Small intestine (tissue), 16 donors: Measurements from ENCODE around the gene TMEM81. TPM values are rescaled to one million over a fixed set of nuclear protein-coding genes. Genes with fewer than 3 reads are reported as not detected.

Source experiments
- DNase-seq, 2 donors: peaks; one replicate each; pipeline versions ENCODE4 v3.0.0 to v3.0.0-alpha.2; 2013
- FAIRE-seq: peaks from 2 replicates; lab custom pipeline; 2012; peaks lifted over from hg19 to GRCh38; lab: Jason Lieb, UNC
- H3K27ac ChIP-seq, 3 donors: one replicate each; pipeline ENCODE4 v1.5.1; 2013; ENCODE audit warnings: low read length in 2 of 3, mild to moderate bottlenecking in 2 of 3, control low read depth in 1 of 3, inconsistent platforms in 1 of 3, low read depth in 1 of 3, moderate library complexity in 1 of 3
- H3K27me3 ChIP-seq, 3 donors: one replicate each; pipeline ENCODE4 v1.6.1; 2013; ENCODE audit warnings: low read length in 3 of 3, inconsistent platforms in 1 of 3; ENCODE audit not compliant: control insufficient read depth in 3 of 3, insufficient read depth in 3 of 3
- H3K36me3 ChIP-seq, 3 donors: one replicate each; pipeline ENCODE4 v1.6.1; 2013; ENCODE audit warnings: low read length in 3 of 3, inconsistent platforms in 1 of 3, low read depth in 1 of 3, mild to moderate bottlenecking in 1 of 3, moderate library complexity in 1 of 3; ENCODE audit not compliant: control insufficient read depth in 3 of 3, insufficient read depth in 2 of 3
- H3K4me1 ChIP-seq, 3 donors: one replicate each; pipeline ENCODE4 v1.6.1; 2013; ENCODE audit warnings: low read length in 2 of 3, inconsistent platforms in 1 of 3, low read depth in 1 of 3, mild to moderate bottlenecking in 1 of 3, moderate library complexity in 1 of 3; ENCODE audit not compliant: control insufficient read depth in 3 of 3, insufficient read depth in 2 of 3
- H3K4me3 ChIP-seq, 3 donors: one replicate each; pipeline ENCODE4 v1.5.1; 2013; ENCODE audit warnings: low read length in 3 of 3, control low read depth in 1 of 3, inconsistent platforms in 1 of 3, low read depth in 1 of 3, mild to moderate bottlenecking in 1 of 3, moderate library complexity in 1 of 3
- H3K9me3 ChIP-seq, 2 donors: one replicate each; pipeline ENCODE4 v1.6.1; 2013; ENCODE audit warnings: low read depth in 1 of 2, low read length in 1 of 2; ENCODE audit not compliant: control insufficient read depth in 2 of 2, insufficient read depth in 1 of 2
- WGBS, 3 donors: extraction: QIAGEN DNeasy Blood & Tissue Kit; methylation state at CpG; one replicate each; pipeline ENCODE4 v1.1.7; 2013; 5-methylcytosine and 5-hydroxymethylcytosine counted together
- long read RNA-seq, 10 donors: transcript quantifications; one replicate each; lab custom pipeline, GENCODE V29; 2026
- polyA plus RNA-seq, 4 donors: library from polyadenylated mRNA; stranded (reverse) in 3 of 4; unstranded in 1 of 4; fragments of 200-250 nt in 3 of 4; fragments of 120-200 nt in 1 of 4; gene quantifications; one replicate each; pipeline versions ENCODE4 v1.2.1 to v1.2.3, GENCODE V29; 2013
- donor health status: healthy with polysubstance abuse.
- donor health status: control.
- donor health status: control.
- donor health status: Bipolar disorder and iron deficiency.
- donor health status: healthy.

Gene TMEM81
- polyA plus RNA-seq, result 1 to 10 TPM; 1.4 to 2.8 (median 1.9) TPM
- long read RNA-seq, donor 1, result 0 reads
- long read RNA-seq, donor 2, result 0 reads
- long read RNA-seq, donor 3, partial matches to known transcripts, result 0 of 2 reads
- long read RNA-seq, donor 3, other reads (novel, unspliced or antisense), result 0 of 2 reads
- long read RNA-seq, donor 4, result 0 reads
- long read RNA-seq, donor 5, partial matches to known transcripts, result 0 of 1 reads
- long read RNA-seq, donor 5, other reads (novel, unspliced or antisense), result 0 of 1 reads
- long read RNA-seq, donor 6, partial matches to known transcripts, result 0 of 1 reads
- long read RNA-seq, donor 6, other reads (novel, unspliced or antisense), result 0 of 1 reads
- long read RNA-seq, donor 7, result 0 reads
- long read RNA-seq, donor 8, result 0 reads
- long read RNA-seq, donor 9, result 0 reads
- long read RNA-seq, donor 10, partial matches to known transcripts, result 0 of 3 reads
- long read RNA-seq, donor 10, other reads (novel, unspliced or antisense), result 0 of 3 reads

DNA sequence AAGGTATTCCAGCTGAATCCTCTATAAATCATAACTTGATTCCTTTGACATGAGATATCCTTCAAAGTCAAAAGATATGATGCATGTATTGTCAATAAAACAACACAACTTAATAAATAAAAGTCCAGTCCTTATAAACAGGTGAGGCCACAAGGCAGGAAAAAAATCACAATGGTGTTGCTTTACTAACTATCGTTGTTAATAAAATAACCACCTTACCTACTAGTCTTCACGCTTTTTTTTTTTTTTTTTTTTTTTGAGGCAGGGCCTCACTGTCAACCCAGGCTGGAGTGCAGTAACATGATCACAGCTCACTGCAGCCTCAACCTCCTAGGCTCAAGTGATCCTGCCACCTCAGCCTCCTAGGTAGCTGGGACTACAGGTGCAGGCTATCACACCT is at the start of gene TMEM81:
Gene TMEM81, minus strand, starts transcription at position 101 of the 400 bp plus-strand sequence. CDS start 140 bp downstream, outside the sequence.
- 93 to 100% (median 94%) methylated on average over 2 of the region's 2 CpGs for WGBS, 3 donors
- no peak for FAIRE-seq
- no peak within 1 kb of the TSS for H3K27ac ChIP-seq
- DNase-seq, result no peak
- H3K4me3 ChIP-seq, result no peak within 1 kb of the TSS
- H3K4me1 ChIP-seq, result no peaks in the 10 kb centered on the region
- no peaks in the 10 kb centered on the region for H3K27me3 ChIP-seq
- no peaks in the 10 kb centered on the region for H3K9me3 ChIP-seq
- peaks cover 2 to 16% (median 11%) of the 10 kb centered on the region in 3 donors for H3K36me3 ChIP-seq

DNA sequence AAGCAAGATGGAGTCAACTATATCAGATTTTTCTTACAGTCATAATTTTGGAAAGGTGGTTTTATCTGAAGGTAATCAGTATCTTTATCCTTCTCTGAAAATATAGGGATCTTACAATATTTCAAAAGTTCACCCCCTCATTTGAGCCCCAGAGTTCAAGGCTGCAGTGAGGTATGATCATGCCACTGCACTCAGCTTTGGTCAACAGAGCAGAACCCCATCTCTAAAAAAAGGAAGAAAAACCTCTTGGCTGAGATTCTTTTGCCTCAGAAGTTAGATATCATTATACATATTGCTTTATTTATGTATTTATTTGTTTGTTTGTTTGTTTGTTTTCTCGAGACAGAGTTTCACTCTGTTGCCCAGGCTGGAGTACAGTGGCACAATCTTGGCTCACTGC is 49.0 kb upstream of the TMEM81 start:
- WGBS, 3 donors, result 25 to 67% (median 35%) methylated on average over 1 of the region's 1 CpG
- FAIRE-seq, result no peak

DNA sequence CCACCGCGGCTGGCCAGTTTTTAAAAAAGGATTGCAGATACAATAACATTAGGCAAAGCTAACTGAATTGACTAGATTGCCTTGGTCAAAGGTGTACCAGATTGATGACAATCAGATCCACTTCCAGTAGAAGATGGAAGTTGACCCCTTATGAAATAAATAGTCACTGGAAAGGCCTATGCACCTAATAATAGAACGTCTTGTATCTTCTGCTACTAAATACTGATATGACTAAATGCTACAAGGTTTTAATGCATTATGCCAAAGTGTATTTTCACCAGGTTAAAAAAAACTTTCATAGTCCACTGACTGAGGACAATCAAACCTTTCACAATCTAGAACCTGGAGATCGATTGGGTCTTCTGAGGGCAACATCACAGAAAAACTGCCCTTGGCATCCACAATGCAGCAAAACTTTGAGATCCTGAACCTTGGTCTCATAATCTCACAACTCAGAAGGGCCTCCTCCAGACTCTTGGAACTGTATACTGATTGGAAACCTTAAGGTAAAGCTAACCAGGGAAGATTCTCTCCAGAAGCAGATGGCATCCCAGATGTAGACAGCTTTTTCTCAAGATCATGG is 45.3 kb upstream of the TMEM81 start:
- DNase-seq (no peak), FAIRE-seq (no peak)
- Histone ChIP-seq H3K4me3 (no peak overlapping the region), H3K36me3 (no peaks in the 10 kb centered on the region), H3K9me3 (no peaks in the 10 kb centered on the region), H3K4me1 (no peaks in the 10 kb centered on the region), H3K27ac (no peak overlapping the region), H3K27me3 (no peaks in the 10 kb centered on the region)
- 60 to 86% (median 60%) methylated on average over 4 of the region's 4 CpGs for WGBS, 3 donors

More for the DNA sequence above, 49.0 kb upstream of the TMEM81 start:
- H3K4me1 ChIP-seq, result no peaks in the 10 kb centered on the region
- H3K27me3 ChIP-seq, result no peaks in the 10 kb centered on the region
- H3K36me3 ChIP-seq, result no peaks in the 10 kb centered on the region
- DNase-seq, result no peak
- no peak overlapping the region for H3K4me3 ChIP-seq
- no peaks in the 10 kb centered on the region for H3K9me3 ChIP-seq
- H3K27ac ChIP-seq, result no peak overlapping the region

GRCh38 chr1:205128050-205128449 is 43.8 kb upstream of the TMEM81 start:
- Histone ChIP-seq H3K27ac (no peak overlapping the region), H3K9me3 (no peaks in the 10 kb centered on the region), H3K36me3 (no peaks in the 10 kb centered on the region), H3K27me3 (no peaks in the 10 kb centered on the region), H3K4me3 (no peak overlapping the region), H3K4me1 (no peaks in the 10 kb centered on the region)
- 91% methylated on average over 2 of the region's 2 CpGs for WGBS, 3 donors
- DNase-seq (no peak), FAIRE-seq (no peak)

GRCh38 chr1:205127646-205128045 is 43.4 kb upstream of the TMEM81 start:
- FAIRE-seq (no peak), DNase-seq (no peak)
- Histone ChIP-seq H3K4me3 (no peak overlapping the region), H3K9me3 (no peaks in the 10 kb centered on the region), H3K4me1 (no peaks in the 10 kb centered on the region), H3K27ac (no peak overlapping the region), H3K27me3 (no peaks in the 10 kb centered on the region), H3K36me3 (no peaks in the 10 kb centered on the region)
- 88 to 89% (median 89%) methylated on average over 3 of the region's 3 CpGs for WGBS, 3 donors

GRCh38 chr1:205124726-205125125 is 40.5 kb upstream of the TMEM81 start:
- DNase-seq, result no peak
- Histone ChIP-seq H3K4me1 (peaks cover 4 to 11% (median 8%) of the 10 kb centered on the region in 3 donors), H3K27me3 (no peaks in the 10 kb centered on the region), H3K4me3 (no peak overlapping the region), H3K36me3 (no peaks in the 10 kb centered on the region), H3K9me3 (no peaks in the 10 kb centered on the region), H3K27ac (no peak overlapping the region)
- FAIRE-seq, result no peak
- 77 to 90% (median 85%) methylated on average over 7 of the region's 7 CpGs for WGBS, 3 donors

DNA sequence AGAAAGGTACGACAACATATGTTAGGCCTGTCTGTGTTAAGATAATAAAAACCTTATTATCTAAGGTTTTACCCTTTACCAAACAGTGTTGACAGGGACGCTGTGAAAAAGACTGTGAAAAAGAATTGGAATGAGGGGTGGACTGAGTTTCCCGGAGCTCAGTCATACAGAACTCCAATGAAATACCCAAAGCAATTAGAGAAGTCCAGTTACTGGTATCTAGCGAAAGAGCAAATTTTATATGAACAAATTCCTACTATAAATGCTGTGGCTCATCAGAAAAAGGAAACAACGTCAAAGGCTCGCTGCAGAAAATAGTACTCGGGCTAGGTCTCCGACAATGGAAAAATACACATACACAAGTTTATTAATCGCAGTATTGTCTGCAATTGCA is 38.2 kb upstream of the TMEM81 start:
- Histone ChIP-seq H3K4me1 (peaks cover 4 to 12% (median 11%) of the 10 kb centered on the region in 3 donors), H3K9me3 (no peaks in the 10 kb centered on the region), H3K27ac (peak overlapping the region; percentile 86 to 94 (median 86)), H3K4me3 (peak overlapping the region in 2 of 3 donors; percentile 43 to 93), H3K27me3 (no peaks in the 10 kb centered on the region), H3K36me3 (peaks cover 0 to 2% (median 2%) of the 10 kb centered on the region in 3 donors)
- FAIRE-seq (no peak), DNase-seq (no peak)
- 10 to 17% (median 13%) methylated on average over 9 of the region's 9 CpGs for WGBS, 3 donors

- Histone ChIP-seq H3K27me3 (no peaks in the 10 kb centered on the region), H3K36me3 (peaks cover 0 to 5% (median 2%) of the 10 kb centered on the region in 3 donors), H3K9me3 (no peaks in the 10 kb centered on the region), H3K4me1 (peaks cover 4 to 12% (median 11%) of the 10 kb centered on the region in 3 donors), H3K4me3 (peak within 1 kb of the TSS; percentile 79 to 93 (median 84)), H3K27ac (peak within 1 kb of the TSS; percentile 86 to 94 (median 86))
- no peak for FAIRE-seq
- WGBS, 3 donors, result 0% methylated on average over 46 of the region's 46 CpGs
- peak; percentile 98 for DNase-seq
Measured at GRCh38 chr1:205121660-205122488, 37.6 kb upstream of the TMEM81 start, which contains the start of gene RBBP5. Gene RBBP5 (minus strand): TSS chr1:205121978. CDS start chr1:205121873, 105 bp downstream.
